ENCODE results near the gene S100A7.

The S100A7 gene

DNA sequence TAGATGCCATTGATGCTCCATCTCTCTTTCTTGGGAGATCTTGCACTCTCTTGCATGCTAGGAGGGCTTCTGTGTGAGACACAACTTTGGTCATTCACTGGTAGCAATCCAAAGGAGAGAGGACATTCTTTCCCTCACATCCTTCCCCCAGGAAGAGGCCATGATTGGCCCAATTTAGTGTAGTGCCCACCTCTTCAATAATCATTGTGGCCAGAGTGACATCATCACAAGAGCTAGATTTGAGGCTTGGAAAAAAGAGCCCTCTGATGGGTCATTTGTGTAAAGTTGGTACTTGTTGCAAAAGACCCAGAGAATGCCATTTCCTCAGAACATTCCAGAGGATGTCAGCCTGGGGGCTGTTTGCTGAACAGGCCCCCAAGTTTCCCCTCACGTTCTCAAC is 45.1 kb upstream of the S100A7 start:
- H3K9me2 ChIP-seq (replicated peaks; ENCODE audit: low read depth, low read length) = no peaks in the 10 kb centered on the region
- no peaks in the 10 kb centered on the region for H3K27me3 ChIP-seq (ENCODE audit: insufficient read depth, low read length, poor library complexity, severe bottlenecking)
- no peak overlapping the region for H3K4me3 ChIP-seq (ENCODE audit: low read length, poor library complexity, severe bottlenecking)
- no peaks in the 10 kb centered on the region for H3K9me3 ChIP-seq (ENCODE audit: insufficient read depth, low read depth, low read length)
- H3K9ac ChIP-seq (ENCODE audit: low read depth, low read length, poor library complexity, severe bottlenecking) = no peak overlapping the region
- H2AFZ ChIP-seq (ENCODE audit: low read length) = no peak overlapping the region
- no peaks in the 10 kb centered on the region for H3F3A ChIP-seq (ENCODE audit: low read depth)
- TF ChIP-seq EZH2phosphoT487 (IDR thresholded peaks at IDR 0.05; ENCODE audit: borderline replicate concordance) = no peak
- TF ChIP-seq, protein P1, sequence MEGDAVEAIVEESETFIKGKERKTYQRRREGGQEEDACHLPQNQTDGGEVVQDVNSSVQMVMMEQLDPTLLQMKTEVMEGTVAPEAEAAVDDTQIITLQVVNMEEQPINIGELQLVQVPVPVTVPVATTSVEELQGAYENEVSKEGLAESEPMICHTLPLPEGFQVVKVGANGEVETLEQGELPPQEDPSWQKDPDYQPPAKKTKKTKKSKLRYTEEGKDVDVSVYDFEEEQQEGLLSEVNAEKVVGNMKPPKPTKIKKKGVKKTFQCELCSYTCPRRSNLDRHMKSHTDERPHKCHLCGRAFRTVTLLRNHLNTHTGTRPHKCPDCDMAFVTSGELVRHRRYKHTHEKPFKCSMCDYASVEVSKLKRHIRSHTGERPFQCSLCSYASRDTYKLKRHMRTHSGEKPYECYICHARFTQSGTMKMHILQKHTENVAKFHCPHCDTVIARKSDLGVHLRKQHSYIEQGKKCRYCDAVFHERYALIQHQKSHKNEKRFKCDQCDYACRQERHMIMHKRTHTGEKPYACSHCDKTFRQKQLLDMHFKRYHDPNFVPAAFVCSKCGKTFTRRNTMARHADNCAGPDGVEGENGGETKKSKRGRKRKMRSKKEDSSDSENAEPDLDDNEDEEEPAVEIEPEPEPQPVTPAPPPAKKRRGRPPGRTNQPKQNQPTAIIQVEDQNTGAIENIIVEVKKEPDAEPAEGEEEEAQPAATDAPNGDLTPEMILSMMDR (conservative IDR thresholded peaks at IDR 0.05; ENCODE audit: low read length) = no peak
- no peaks in the 10 kb centered on the region for H4K20me1 ChIP-seq (ENCODE audit: insufficient read depth, low read length, poor library complexity, severe bottlenecking)
- no peaks in the 10 kb centered on the region for H3K4me1 ChIP-seq (ENCODE audit: insufficient read depth, low read length, poor library complexity, severe bottlenecking)
- H3K4me2 ChIP-seq (ENCODE audit: low read depth, low read length, poor library complexity, severe bottlenecking) = no peak overlapping the region
- H3K36me3 ChIP-seq (ENCODE audit: insufficient read depth, low read length) = no peaks in the 10 kb centered on the region
- no peaks in the 10 kb centered on the region for H3K79me2 ChIP-seq (ENCODE audit: insufficient read depth, low read length)

DNA sequence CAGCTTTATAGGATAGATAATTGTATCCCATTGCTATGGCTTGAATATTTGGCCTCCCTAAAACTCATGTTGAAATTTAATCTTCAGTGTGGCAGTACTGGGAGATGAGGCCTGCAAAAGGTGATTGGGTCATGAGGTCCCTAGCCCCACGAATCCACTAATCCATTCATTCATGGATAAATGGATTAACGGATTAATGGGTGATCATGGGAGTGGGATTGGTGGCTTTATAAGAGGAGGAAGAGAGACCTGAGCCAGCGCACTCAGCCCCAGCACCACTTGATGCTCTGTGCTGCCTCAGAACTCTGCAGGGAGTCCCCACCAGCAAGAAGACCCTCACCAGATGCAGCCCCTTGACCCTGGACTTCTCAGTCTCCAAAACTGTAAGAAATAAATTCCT is 43.3 kb upstream of the S100A7 start:
- H3K79me2 ChIP-seq (ENCODE audit: insufficient read depth, low read length) = no peaks in the 10 kb centered on the region
- H3K9ac ChIP-seq (ENCODE audit: low read depth, low read length, poor library complexity, severe bottlenecking) = no peak overlapping the region
- H3F3A ChIP-seq (ENCODE audit: low read depth) = no peaks in the 10 kb centered on the region
- no peak overlapping the region for H2AFZ ChIP-seq (ENCODE audit: low read length)
- H3K4me2 ChIP-seq (ENCODE audit: low read depth, low read length, poor library complexity, severe bottlenecking) = no peak overlapping the region
- H3K36me3 ChIP-seq (ENCODE audit: insufficient read depth, low read length) = no peaks in the 10 kb centered on the region
- H3K9me2 ChIP-seq (replicated peaks; ENCODE audit: low read depth, low read length) = no peaks in the 10 kb centered on the region
- H3K4me3 ChIP-seq (ENCODE audit: low read length, poor library complexity, severe bottlenecking) = no peak overlapping the region
- no peaks in the 10 kb centered on the region for H3K9me3 ChIP-seq (ENCODE audit: insufficient read depth, low read depth, low read length)
- no peaks in the 10 kb centered on the region for H3K27me3 ChIP-seq (ENCODE audit: insufficient read depth, low read length, poor library complexity, severe bottlenecking)
- TF ChIP-seq, protein P1 (conservative IDR thresholded peaks at IDR 0.05; ENCODE audit: low read length) = no peak
- no peak for TF ChIP-seq EZH2phosphoT487 (IDR thresholded peaks at IDR 0.05; ENCODE audit: borderline replicate concordance)
- no peaks in the 10 kb centered on the region for H4K20me1 ChIP-seq (ENCODE audit: insufficient read depth, low read length, poor library complexity, severe bottlenecking)
- H3K4me1 ChIP-seq (ENCODE audit: insufficient read depth, low read length, poor library complexity, severe bottlenecking) = peaks cover 4% of the 10 kb centered on the region

DNA sequence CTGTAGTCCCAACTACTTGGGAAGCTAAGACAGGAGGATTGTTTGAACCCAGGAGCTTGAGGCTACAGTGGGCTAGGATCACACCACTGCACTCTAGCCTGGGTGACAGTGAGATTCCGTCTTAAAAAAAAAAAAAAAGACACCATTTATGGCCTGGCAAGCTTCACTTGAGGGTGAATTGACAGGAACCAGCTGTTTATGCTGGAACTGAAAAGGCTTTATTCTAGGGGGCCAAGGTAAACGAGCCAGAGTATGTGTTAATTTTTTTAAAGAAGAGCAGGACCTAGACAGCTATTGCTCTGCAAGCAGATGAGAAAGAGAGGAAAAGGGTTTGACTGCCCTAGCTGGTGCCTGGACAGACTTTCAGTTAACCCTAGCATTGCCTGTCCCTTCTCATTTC is 38.3 kb upstream of the S100A7 start:
- Histone ChIP-seq H3K4me2 (ENCODE audit: low read depth, low read length, poor library complexity, severe bottlenecking) (no peak overlapping the region), H2AFZ (ENCODE audit: low read length) (no peak overlapping the region), H3K9me3 (ENCODE audit: insufficient read depth, low read depth, low read length) (no peaks in the 10 kb centered on the region), H3K9ac (ENCODE audit: low read depth, low read length, poor library complexity, severe bottlenecking) (no peak overlapping the region), H3K4me3 (ENCODE audit: low read length, poor library complexity, severe bottlenecking) (no peak overlapping the region), H3K27me3 (ENCODE audit: insufficient read depth, low read length, poor library complexity, severe bottlenecking) (no peaks in the 10 kb centered on the region), H3F3A (ENCODE audit: low read depth) (no peaks in the 10 kb centered on the region), H4K20me1 (ENCODE audit: insufficient read depth, low read length, poor library complexity, severe bottlenecking) (no peaks in the 10 kb centered on the region), H3K79me2 (ENCODE audit: insufficient read depth, low read length) (no peaks in the 10 kb centered on the region), H3K9me2 (replicated peaks; ENCODE audit: low read depth, low read length) (no peaks in the 10 kb centered on the region), H3K4me1 (ENCODE audit: insufficient read depth, low read length, poor library complexity, severe bottlenecking) (peaks cover 9% of the 10 kb centered on the region), H3K36me3 (ENCODE audit: insufficient read depth, low read length) (no peaks in the 10 kb centered on the region)
- TF ChIP-seq EZH2phosphoT487 (IDR thresholded peaks at IDR 0.05; ENCODE audit: borderline replicate concordance) = no peak
- TF ChIP-seq, protein P1 (conservative IDR thresholded peaks at IDR 0.05; ENCODE audit: low read length) = no peak

Measured in Loucy (cell line).